H1 (cell line): Measurements from ENCODE around the gene PDE5A. TPM values are rescaled to one million over a fixed set of nuclear protein-coding genes. Genes with fewer than 3 reads are reported as not detected.

ENCODE experiments used
- CHD7 ChIP-seq: fragments of 300-600 bp; sonication (generic); IDR thresholded peaks from 2 replicates; pipeline ENCODE4 v1.7.1; 2012; ENCODE audit warnings: low read length, moderate library complexity, mild to moderate bottlenecking, inconsistent platforms; ENCODE audit not compliant: insufficient replicate concordance
- CTBP2 ChIP-seq: IDR thresholded peaks from 2 replicates; pipeline ENCODE4 v1.7.0; 2011; ENCODE audit warnings: borderline replicate concordance, mild to moderate bottlenecking, moderate library complexity, mixed read lengths, low read length; ENCODE audit not compliant: insufficient read depth, insufficient read length
- EP300 ChIP-seq, 2 experiments: IDR thresholded peaks; 1 replicate in 1 of 2; 2 replicates in 1 of 2; pipeline ENCODE4 v1.6.1; 2011 to 2012; ENCODE audit warnings: low read depth in 2 of 2, low read length in 2 of 2, mild to moderate bottlenecking in 2 of 2, borderline replicate concordance in 1 of 2, inconsistent platforms in 1 of 2, moderate library complexity in 1 of 2
- JUND ChIP-seq: IDR thresholded peaks from 2 replicates; pipeline ENCODE4 v1.6.1; 2011; ENCODE audit warnings: mild to moderate bottlenecking, improper control_type of control experiment, low read length
- MAFK ChIP-seq: IDR thresholded peaks from 2 replicates; pipeline ENCODE4 v1.6.1; 2012; ENCODE audit warnings: low read depth, mild to moderate bottlenecking, improper control_type of control experiment, low read length
- RAD21 ChIP-seq, 2 experiments: IDR thresholded peaks in 1 of 2; conservative IDR thresholded peaks in 1 of 2; 2 replicates each; pipeline ENCODE4 v1.6.1; 2011; ENCODE audit warnings: low read depth in 2 of 2, low read length in 2 of 2, improper control_type of control experiment in 1 of 2, inconsistent platforms in 1 of 2, mild to moderate bottlenecking in 1 of 2, moderate library complexity in 1 of 2
- SIN3A ChIP-seq, 2 experiments: IDR thresholded peaks in 1 of 2; conservative IDR thresholded peaks in 1 of 2; 2 replicates each; pipeline ENCODE4 v1.6.1; 2011 to 2012; ENCODE audit warnings: low read length in 2 of 2, improper control_type of control experiment in 1 of 2, low read depth in 1 of 2, mild to moderate bottlenecking in 1 of 2
- SP4 ChIP-seq: IDR thresholded peaks from 2 replicates; pipeline ENCODE4 v1.6.1; 2012; ENCODE audit warnings: low read length, inconsistent platforms
- polyA plus RNA-seq, 7 experiments: library from polyadenylated mRNA; depleted of rRNA in 3 of 7; stranded (reverse) in 5 of 7; unstranded in 2 of 7; fragments of >200 nt in 5 of 7; fragments of 200-250 nt in 2 of 7; gene quantifications; 1 replicate in 5 of 7; 2 replicates in 1 of 7; 4 replicates in 1 of 7; pipeline versions ENCODE4 v1.2.1 to v1.2.3, GENCODE V29; 2011 to 2013; ENCODE audit warnings: missing spikeins in 2 of 7, mixed read lengths in 2 of 7
- total RNA-seq: library from RNA; stranded (reverse); fragmentation: NEBNext Ultra II Directional; extraction: Animal tissue kit (Norgen Biotek cat#: 25700); gene quantifications from 2 replicates; pipeline ENCODE4 v1.2.1, GENCODE V29; 2021

Gene PDE5A
- total and polyA plus RNA-seq, 2 of the 8 experiments (the other 6 are each of a cell fraction or from before 2014, with no cell fraction given): 5.6 to 32.4 TPM

GRCh38 chr4:119536572-119537528 is 91.8 kb downstream of the PDE5A start (continued):
- TF ChIP-seq CHD7 (no peak), RAD21 (IDR thresholded peaks at IDR 0.05 in 1 of 2, conservative IDR thresholded peaks at IDR 0.05 in 1 of 2; ENCODE audit: low read depth in 2 of 2, low read length in 2 of 2) (no peak), EP300 (IDR thresholded peaks at IDR 0.05; ENCODE audit: borderline replicate concordance in 1 of 2, low read depth in 2 of 2, low read length in 2 of 2) (no peak), SP4 (no peak), JUND (no peak), SIN3A (conservative IDR thresholded peaks at IDR 0.05 in 1 of 2, IDR thresholded peaks at IDR 0.05 in 1 of 2; ENCODE audit: low read depth in 1 of 2, low read length in 2 of 2) (no peak), MAFK (no peak), CTBP2 (no peak)
